Neural cell (in vitro differentiated cells): ENCODE measurements around the gene PTDSS2.

Source experiments
- CTCF ChIP-seq: fragments of 450-650 bp; IDR thresholded peaks from 2 replicates; pipeline ENCODE4 v1.5.1; 2014; ENCODE audit warnings: antibody characterized with exemption, mild to moderate bottlenecking, moderate library complexity; ENCODE audit not compliant: poor library complexity, severe bottlenecking
- EP300 ChIP-seq: fragments of 450-650 bp; conservative IDR thresholded peaks from 2 replicates; pipeline ENCODE4 v1.6.1; 2014; ENCODE audit warnings: antibody characterized with exemption, mild to moderate bottlenecking, moderate library complexity; ENCODE audit not compliant: poor library complexity, severe bottlenecking
- POLR2AphosphoS5 ChIP-seq: IDR thresholded peaks from 2 replicates; pipeline ENCODE4 v1.6.1; 2012

- TF ChIP-seq EP300 = no peak
- no peak for TF ChIP-seq CTCF
- no peak for TF ChIP-seq POLR2AphosphoS5
Measured at GRCh38 chr11:414318-414857, 35.7 kb upstream of the PTDSS2 start.
